ENCODE results near the gene ERVW-1. TPM values are rescaled to one million over a fixed set of nuclear protein-coding genes. Genes with fewer than 3 reads are reported as not detected.
"Not testable (repeated sequence)": the region's sequence is repeated elsewhere in the genome, so short reads cannot be mapped to it uniquely, and the experiment has no call there.

The ERVW-1 gene
- total and polyA plus RNA-seq, 5 donors from 2014 or later: not detected

- not testable (repeated sequence) for H3K4me3 Mint-ChIP-seq
- H3K36me3 Mint-ChIP-seq: peaks cover 22% of the 10 kb centered on the region
These were observed 9.2 kb downstream of the ERVW-1 start for GRCh38 chr7:92468589-92468988.

GRCh38 chr7:92466682-92467081 is 11.1 kb downstream of the ERVW-1 start:
- DNase-seq (no peak), ATAC-seq (ENCODE audit: low read depth in 2 of 2) (no peak)
- H3K27ac ChIP-seq (ENCODE audit: insufficient read depth, low read length, poor library complexity, severe bottlenecking): no peak overlapping the region
- Mint-ChIP-seq H3K4me3 (no peak overlapping the region), H3K9me3 (peaks cover 0 to 8% (median 3%) of the 10 kb centered on the region in 7 donors), H3K27me3 (no peaks in the 10 kb centered on the region), H3K36me3 (peaks cover 19% of the 10 kb centered on the region), H3K27ac (no peak overlapping the region), H3K4me1 (peaks cover 0 to under 1% (median 0%) of the 10 kb centered on the region in 4 donors)
- no peaks in the 10 kb centered on the region for H3K4me1 ChIP-seq (ENCODE audit: control insufficient read depth, insufficient read depth, low read length, poor library complexity, severe bottlenecking)
- H3K9me3 ChIP-seq (ENCODE audit: control insufficient read depth in 2 of 2, low read length in 2 of 2): no peaks in the 10 kb centered on the region
- no peaks in the 10 kb centered on the region for H3K27me3 ChIP-seq (ENCODE audit: control insufficient read depth, insufficient read depth, low read length)
- no peaks in the 10 kb centered on the region for H3K36me3 ChIP-seq (ENCODE audit: control insufficient read depth, insufficient read depth, low read length)
- no peak overlapping the region for H3K4me3 ChIP-seq (ENCODE audit: low read depth, low read length)

More at GRCh38 chr7:92468589-92468988, 9.2 kb downstream of the ERVW-1 start:
- not testable (repeated sequence) for H3K27me3 Mint-ChIP-seq; H3K4me1 ChIP-seq (ENCODE audit: control insufficient read depth, insufficient read depth, low read length, poor library complexity, severe bottlenecking); H3K27me3 ChIP-seq (ENCODE audit: control insufficient read depth, insufficient read depth, low read length); ATAC-seq (ENCODE audit: low read depth in 2 of 2); H3K27ac Mint-ChIP-seq; H3K9me3 ChIP-seq (ENCODE audit: control insufficient read depth in 2 of 2, low read length in 2 of 2); H3K36me3 ChIP-seq (ENCODE audit: control insufficient read depth, insufficient read depth, low read length); H3K9me3 Mint-ChIP-seq; H3K27ac ChIP-seq (ENCODE audit: insufficient read depth, low read length, poor library complexity, severe bottlenecking); DNase-seq; H3K4me1 Mint-ChIP-seq; H3K4me3 ChIP-seq (ENCODE audit: low read depth, low read length)

- no peak for ATAC-seq (ENCODE audit: low read depth in 2 of 2)
- Mint-ChIP-seq H3K4me1 (peaks cover 0 to 2% (median under 1%) of the 10 kb centered on the region in 4 donors), H3K9me3 (peaks cover 0 to 8% (median 3%) of the 10 kb centered on the region in 7 donors), H3K4me3 (no peak overlapping the region), H3K27ac (no peak overlapping the region), H3K27me3 (no peaks in the 10 kb centered on the region), H3K36me3 (peaks cover 14% of the 10 kb centered on the region)
- Histone ChIP-seq H3K27ac (ENCODE audit: insufficient read depth, low read length, poor library complexity, severe bottlenecking) (no peak overlapping the region), H3K9me3 (ENCODE audit: control insufficient read depth in 2 of 2, low read length in 2 of 2) (no peaks in the 10 kb centered on the region), H3K4me3 (ENCODE audit: low read depth, low read length) (no peak overlapping the region), H3K27me3 (ENCODE audit: control insufficient read depth, insufficient read depth, low read length) (no peaks in the 10 kb centered on the region), H3K4me1 (ENCODE audit: control insufficient read depth, insufficient read depth, low read length, poor library complexity, severe bottlenecking) (no peaks in the 10 kb centered on the region), H3K36me3 (ENCODE audit: control insufficient read depth, insufficient read depth, low read length) (no peaks in the 10 kb centered on the region)
- no peak for DNase-seq
These were observed 13.2 kb downstream of the ERVW-1 start for GRCh38 chr7:92464515-92464914.

- ATAC-seq (ENCODE audit: low read depth in 2 of 2) (no peak), DNase-seq (no peak)
- peaks cover 0 to 2% (median under 1%) of the 10 kb centered on the region in 4 donors for H3K4me1 Mint-ChIP-seq
These were observed 15.2 kb downstream of the ERVW-1 start for GRCh38 chr7:92462560-92462959.

GRCh38 chr7:92461027-92462003 is 16.4 kb downstream of the ERVW-1 start:
- H3K27ac Mint-ChIP-seq: no peak overlapping the region
- Histone ChIP-seq H3K27ac (ENCODE audit: insufficient read depth, low read length, poor library complexity, severe bottlenecking) (no peak overlapping the region), H3K27me3 (ENCODE audit: control insufficient read depth, insufficient read depth, low read length) (no peaks in the 10 kb centered on the region), H3K36me3 (ENCODE audit: control insufficient read depth, insufficient read depth, low read length) (peaks cover 3% of the 10 kb centered on the region), H3K4me1 (ENCODE audit: control insufficient read depth, insufficient read depth, low read length, poor library complexity, severe bottlenecking) (no peaks in the 10 kb centered on the region), H3K4me3 (ENCODE audit: low read depth, low read length) (no peak overlapping the region), H3K9me3 (ENCODE audit: control insufficient read depth in 2 of 2, low read length in 2 of 2) (no peaks in the 10 kb centered on the region)
- DNase-seq: peak in 2 of 3 donors; percentile 30 to 58
- H3K4me1 Mint-ChIP-seq: peaks cover 0 to 2% (median under 1%) of the 10 kb centered on the region in 4 donors
- peak in 1 of 2 donors; percentile 42 for ATAC-seq (ENCODE audit: low read depth in 2 of 2)
- H3K36me3 Mint-ChIP-seq: peaks cover 9% of the 10 kb centered on the region
- no peaks in the 10 kb centered on the region for H3K9me3 Mint-ChIP-seq
- H3K4me3 Mint-ChIP-seq: no peak overlapping the region
- no peaks in the 10 kb centered on the region for H3K27me3 Mint-ChIP-seq

More at GRCh38 chr7:92462560-92462959, 15.2 kb downstream of the ERVW-1 start:
- Mint-ChIP-seq H3K9me3 (peaks cover 0 to 2% (median 0%) of the 10 kb centered on the region in 7 donors), H3K4me3 (no peak overlapping the region), H3K27me3 (no peaks in the 10 kb centered on the region), H3K36me3 (peaks cover 9% of the 10 kb centered on the region), H3K27ac (no peak overlapping the region)
- H3K4me1 ChIP-seq (ENCODE audit: control insufficient read depth, insufficient read depth, low read length, poor library complexity, severe bottlenecking): no peaks in the 10 kb centered on the region
- H3K4me3 ChIP-seq (ENCODE audit: low read depth, low read length): no peak overlapping the region
- no peak overlapping the region for H3K27ac ChIP-seq (ENCODE audit: insufficient read depth, low read length, poor library complexity, severe bottlenecking)
- H3K27me3 ChIP-seq (ENCODE audit: control insufficient read depth, insufficient read depth, low read length): no peaks in the 10 kb centered on the region
- H3K9me3 ChIP-seq (ENCODE audit: control insufficient read depth in 2 of 2, low read length in 2 of 2): no peaks in the 10 kb centered on the region
- no peaks in the 10 kb centered on the region for H3K36me3 ChIP-seq (ENCODE audit: control insufficient read depth, insufficient read depth, low read length)

- no peaks in the 10 kb centered on the region for H3K4me1 ChIP-seq (ENCODE audit: control insufficient read depth, insufficient read depth, low read length, poor library complexity, severe bottlenecking)
- no peak overlapping the region for H3K4me3 ChIP-seq (ENCODE audit: low read depth, low read length)
- H3K36me3 ChIP-seq (ENCODE audit: control insufficient read depth, insufficient read depth, low read length): peaks cover 11% of the 10 kb centered on the region
- Mint-ChIP-seq H3K36me3 (peaks cover 16% of the 10 kb centered on the region), H3K27ac (no peak overlapping the region), H3K4me1 (peaks cover 0 to 2% (median under 1%) of the 10 kb centered on the region in 4 donors), H3K9me3 (no peaks in the 10 kb centered on the region), H3K27me3 (no peaks in the 10 kb centered on the region), H3K4me3 (no peak overlapping the region)
- no peaks in the 10 kb centered on the region for H3K27me3 ChIP-seq (ENCODE audit: control insufficient read depth, insufficient read depth, low read length)
- H3K27ac ChIP-seq (ENCODE audit: insufficient read depth, low read length, poor library complexity, severe bottlenecking): no peak overlapping the region
- DNase-seq: no peak
- no peak for ATAC-seq (ENCODE audit: low read depth in 2 of 2)
- H3K9me3 ChIP-seq (ENCODE audit: control insufficient read depth in 2 of 2, low read length in 2 of 2): no peaks in the 10 kb centered on the region
These were observed 17.2 kb downstream of the ERVW-1 start for GRCh38 chr7:92460510-92460909.

GRCh38 chr7:92460109-92460508 is 17.6 kb downstream of the ERVW-1 start:
- no peaks in the 10 kb centered on the region for H3K27me3 ChIP-seq (ENCODE audit: control insufficient read depth, insufficient read depth, low read length)
- ATAC-seq (ENCODE audit: low read depth in 2 of 2) (no peak), DNase-seq (no peak)
- H3K36me3 ChIP-seq (ENCODE audit: control insufficient read depth, insufficient read depth, low read length): peaks cover 15% of the 10 kb centered on the region
- H3K4me1 ChIP-seq (ENCODE audit: control insufficient read depth, insufficient read depth, low read length, poor library complexity, severe bottlenecking): no peaks in the 10 kb centered on the region
- no peak overlapping the region for H3K27ac ChIP-seq (ENCODE audit: insufficient read depth, low read length, poor library complexity, severe bottlenecking)
- H3K4me3 ChIP-seq (ENCODE audit: low read depth, low read length): no peak overlapping the region
- Mint-ChIP-seq H3K4me3 (no peak overlapping the region), H3K27ac (no peak overlapping the region), H3K27me3 (no peaks in the 10 kb centered on the region), H3K4me1 (peaks cover 0 to 2% (median under 1%) of the 10 kb centered on the region in 4 donors), H3K36me3 (peaks cover 16% of the 10 kb centered on the region), H3K9me3 (no peaks in the 10 kb centered on the region)
- H3K9me3 ChIP-seq (ENCODE audit: control insufficient read depth in 2 of 2, low read length in 2 of 2): no peaks in the 10 kb centered on the region
